CD14-positive monocyte (primary cell): ENCODE measurements around the gene MLH1. TPM values are rescaled to one million over a fixed set of nuclear protein-coding genes. Genes with fewer than 3 reads are reported as not detected.
"Not testable (repeated sequence)": the region's sequence is repeated elsewhere in the genome, so short reads cannot be mapped to it uniquely, and the experiment has no call there.

ENCODE experiments used
- DNase-seq, 3 donors: peaks; one replicate each; pipeline ENCODE4 v3.0.0-alpha.2; 2011 to 2022
- H2AFZ ChIP-seq: 2 replicates; pipeline ENCODE4 v1.6.0; 2012; ENCODE audit warnings: mild to moderate bottlenecking, low read depth, low read length, inconsistent platforms; ENCODE audit not compliant: insufficient read depth, poor library complexity, severe bottlenecking
- H3K27ac ChIP-seq, 2 donors: 1 replicate in 1 of 2; 2 replicates in 1 of 2; pipeline ENCODE4 v1.5.1; 2012 to 2013; ENCODE audit warnings: low read length in 2 of 2, control low read depth in 1 of 2, inconsistent platforms in 1 of 2, low read depth in 1 of 2, mild to moderate bottlenecking in 1 of 2
- H3K27me3 ChIP-seq, 2 donors: one replicate each; pipeline versions ENCODE4 v1.6.0 to v1.6.1; 2011 to 2013; ENCODE audit warnings: low read length in 2 of 2; ENCODE audit not compliant: control insufficient read depth in 2 of 2, insufficient read depth in 2 of 2
- H3K36me3 ChIP-seq, 2 donors: replicated peaks in 1 of 2; 1 replicate in 1 of 2; 2 replicates in 1 of 2; pipeline versions ENCODE4 v1.5.1 to v1.6.1; 2012 to 2013; ENCODE audit warnings: low read length in 2 of 2, control low read depth in 1 of 2, inconsistent platforms in 1 of 2, mild to moderate bottlenecking in 1 of 2; ENCODE audit not compliant: insufficient read depth in 2 of 2, control insufficient read depth in 1 of 2
- H3K4me1 ChIP-seq, 2 donors: 1 replicate in 1 of 2; 2 replicates in 1 of 2; pipeline versions ENCODE4 v1.5.1 to v1.6.1; 2012 to 2013; ENCODE audit warnings: low read length in 2 of 2, control low read depth in 1 of 2, inconsistent platforms in 1 of 2, mild to moderate bottlenecking in 1 of 2, moderate library complexity in 1 of 2; ENCODE audit not compliant: insufficient read depth in 2 of 2, control insufficient read depth in 1 of 2
- H3K4me2 ChIP-seq: replicated peaks from 2 replicates; pipeline ENCODE3; 2012; ENCODE audit warnings: low read length, moderate library complexity, mild to moderate bottlenecking; ENCODE audit not compliant: poor library complexity, severe bottlenecking; ENCODE audit errors: extremely low read depth
- H3K4me3 ChIP-seq, 3 experiments: fragments of 200-600 bp in 1 of 3; sonication (generic) in 1 of 3; replicated peaks in 1 of 3; 1 replicate in 2 of 3; 2 replicates in 1 of 3; pipeline ENCODE4 v1.5.1; 2011 to 2013; ENCODE audit warnings: low read length in 3 of 3, mild to moderate bottlenecking in 3 of 3, control low read depth in 2 of 3, low read depth in 2 of 3, inconsistent platforms in 1 of 3, moderate library complexity in 1 of 3
- H3K79me2 ChIP-seq: 2 replicates; pipeline ENCODE4 v1.6.0; 2012; ENCODE audit warnings: mild to moderate bottlenecking, control low read depth, inconsistent platforms, low read length, moderate library complexity; ENCODE audit not compliant: insufficient read depth
- H3K9ac ChIP-seq: 2 replicates; pipeline ENCODE4 v1.6.0; 2017; ENCODE audit warnings: low read length, mild to moderate bottlenecking; ENCODE audit not compliant: insufficient read depth, poor library complexity, severe bottlenecking
- H3K9me3 ChIP-seq, 2 donors: replicated peaks in 1 of 2; 1 replicate in 1 of 2; 2 replicates in 1 of 2; pipeline versions ENCODE4 v1.5.1 to v1.6.1; 2012 to 2013; ENCODE audit warnings: low read length in 2 of 2, control low read depth in 1 of 2; ENCODE audit not compliant: control insufficient read depth in 1 of 2, insufficient read depth in 1 of 2
- H4K20me1 ChIP-seq: 2 replicates; pipeline ENCODE4 v1.6.0; 2012; ENCODE audit warnings: mild to moderate bottlenecking, low read length, control low read depth, moderate library complexity; ENCODE audit not compliant: insufficient read depth
- H3K27ac Mint-ChIP-seq, 7 donors: one replicate each; pipeline ENCODE4 v1.8.0; 2020; ENCODE audit warnings: mild to moderate bottlenecking in 7 of 7, mixed read lengths in 7 of 7, moderate library complexity in 6 of 7, inconsistent platforms in 2 of 7
- H3K27me3 Mint-ChIP-seq, 3 donors: one replicate each; pipeline ENCODE4 v1.8.0; 2021 to 2022; ENCODE audit warnings: low read depth in 3 of 3, mild to moderate bottlenecking in 3 of 3, mixed read lengths in 3 of 3, moderate library complexity in 3 of 3, inconsistent platforms in 1 of 3
- H3K36me3 Mint-ChIP-seq, 2 donors: one replicate each; pipeline ENCODE4 v1.8.0; 2020; ENCODE audit warnings: mixed read lengths in 2 of 2, inconsistent platforms in 1 of 2, mild to moderate bottlenecking in 1 of 2
- H3K4me1 Mint-ChIP-seq: one replicate; pipeline ENCODE4 v1.8.0; 2020; ENCODE audit warnings: mild to moderate bottlenecking, mixed read lengths
- H3K4me3 Mint-ChIP-seq, 2 donors: one replicate each; pipeline ENCODE4 v1.8.0; 2020; ENCODE audit warnings: mild to moderate bottlenecking in 2 of 2, mixed read lengths in 2 of 2, moderate library complexity in 1 of 2
- H3K9me3 Mint-ChIP-seq, 7 donors: one replicate each; pipeline ENCODE4 v1.8.0; 2020 to 2022; ENCODE audit warnings: mixed read lengths in 7 of 7, mild to moderate bottlenecking in 6 of 7, moderate library complexity in 6 of 7, inconsistent platforms in 2 of 7
- WGBS: methylation state at CpG from one replicate; pipeline ENCODE4 v1.1.5; 2013; ENCODE audit warnings: missing lambda C conversion rate; ENCODE audit not compliant: insufficient coverage; 5-methylcytosine and 5-hydroxymethylcytosine counted together
- intact Hi-C, 2 donors: fragments of 100-400 bp; cut with micrococcal nuclease; formaldehyde crosslinking; loops; one replicate each; pipeline versions ENCODE4 v1.15.0 to v1.15.1; 2023
- polyA plus RNA-seq, 3 donors: library from polyadenylated mRNA; depleted of rRNA in 1 of 3; unstranded in 2 of 3; stranded (reverse) in 1 of 3; fragments of 300-500 nt in 2 of 3; fragments of >200 nt in 1 of 3; fragmentation: Illumina TruSeq in 2 of 3; gene quantifications; 1 replicate in 2 of 3; 2 replicates in 1 of 3; pipeline ENCODE4 v1.2.3, GENCODE V29; 2012 to 2021
- TF ChIP-seq, protein P1 (sequence below): fragments of 200-600 bp; IDR thresholded peaks from one replicate; pipeline ENCODE4 v1.8.0; 2022; ENCODE audit warnings: antibody characterized with exemption, mild to moderate bottlenecking

MLH1 gene
- polyA plus RNA-seq, 3 donors, result 13.7 to 19.7 (median 18.5) TPM

DNA sequence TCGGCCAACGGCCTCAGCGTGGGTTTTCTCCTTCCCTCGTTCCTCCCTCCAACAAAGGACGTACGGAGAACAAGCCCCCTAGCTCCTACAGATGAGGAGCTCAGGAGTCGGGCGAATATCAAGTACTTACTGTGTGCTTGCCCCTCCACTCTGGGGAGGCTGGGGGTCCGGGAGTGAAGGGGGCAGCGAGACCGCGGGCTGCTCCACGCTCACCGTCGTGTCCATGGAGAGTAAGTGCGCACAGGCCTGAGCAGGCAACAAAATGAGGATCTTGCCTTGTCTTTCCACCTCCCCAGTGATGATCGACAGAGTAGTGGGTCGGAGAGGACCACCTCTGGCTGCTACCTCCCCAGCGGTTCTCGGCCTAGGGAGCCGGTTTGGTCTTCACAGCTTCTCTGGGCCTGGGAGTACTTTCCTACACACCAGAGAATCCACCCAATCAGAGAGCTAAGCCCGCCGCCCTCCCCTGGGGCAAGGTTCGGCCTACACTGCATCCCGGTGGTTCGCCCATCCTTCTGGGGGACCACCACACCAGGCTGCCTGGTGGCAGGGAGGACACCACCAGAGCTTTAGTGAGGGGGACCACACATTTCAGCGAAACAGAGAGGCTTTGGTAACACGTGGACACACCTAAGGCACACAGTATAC lies 47.9 kb upstream of the MLH1 start:
- Mint-ChIP-seq H3K4me1 (peaks cover 19% of the 10 kb centered on the region), H3K27me3 (peaks cover 4 to 6% (median 4%) of the 10 kb centered on the region in 3 donors), H3K27ac (peak overlapping the region in 5 of 7 donors; percentile 48 to 82 (median 75)), H3K36me3 (peaks cover 7 to 11% of the 10 kb centered on the region in 2 donors), H3K9me3 (peaks cover 9 to 26% (median 17%) of the 10 kb centered on the region in 7 donors), H3K4me3 (peak overlapping the region; percentile 91 to 92)
- peak overlapping the region; percentile 99 for H2AFZ ChIP-seq
- peak overlapping the region; percentile 97 for H3K4me2 ChIP-seq
- no peak for DNase-seq
- no peaks in the 10 kb centered on the region for H3K27me3 ChIP-seq
- 91% methylated on average over 22 of the region's 28 CpGs for WGBS
- TF ChIP-seq, protein P1, sequence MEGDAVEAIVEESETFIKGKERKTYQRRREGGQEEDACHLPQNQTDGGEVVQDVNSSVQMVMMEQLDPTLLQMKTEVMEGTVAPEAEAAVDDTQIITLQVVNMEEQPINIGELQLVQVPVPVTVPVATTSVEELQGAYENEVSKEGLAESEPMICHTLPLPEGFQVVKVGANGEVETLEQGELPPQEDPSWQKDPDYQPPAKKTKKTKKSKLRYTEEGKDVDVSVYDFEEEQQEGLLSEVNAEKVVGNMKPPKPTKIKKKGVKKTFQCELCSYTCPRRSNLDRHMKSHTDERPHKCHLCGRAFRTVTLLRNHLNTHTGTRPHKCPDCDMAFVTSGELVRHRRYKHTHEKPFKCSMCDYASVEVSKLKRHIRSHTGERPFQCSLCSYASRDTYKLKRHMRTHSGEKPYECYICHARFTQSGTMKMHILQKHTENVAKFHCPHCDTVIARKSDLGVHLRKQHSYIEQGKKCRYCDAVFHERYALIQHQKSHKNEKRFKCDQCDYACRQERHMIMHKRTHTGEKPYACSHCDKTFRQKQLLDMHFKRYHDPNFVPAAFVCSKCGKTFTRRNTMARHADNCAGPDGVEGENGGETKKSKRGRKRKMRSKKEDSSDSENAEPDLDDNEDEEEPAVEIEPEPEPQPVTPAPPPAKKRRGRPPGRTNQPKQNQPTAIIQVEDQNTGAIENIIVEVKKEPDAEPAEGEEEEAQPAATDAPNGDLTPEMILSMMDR, result no peak
- H3K9me3 ChIP-seq, result peaks cover 0 to 12% of the 10 kb centered on the region in 2 donors
- H3K27ac ChIP-seq, result peak overlapping the region in 1 of 2 donors; percentile 76
- peaks cover 12% of the 10 kb centered on the region for H4K20me1 ChIP-seq
- peak overlapping the region; percentile 51 to 82 (median 67) for H3K4me3 ChIP-seq
- H3K36me3 ChIP-seq, result no peaks in the 10 kb centered on the region
- intact Hi-C loops, result loop anchor here in 1 of 2 donors (5.0 kb wide), 1 partner anchor 38 kb away; no protein-coding TSS in a partner anchor
- peaks cover 11 to 14% of the 10 kb centered on the region in 2 donors for H3K4me1 ChIP-seq
- H3K79me2 ChIP-seq, result peaks cover 8% of the 10 kb centered on the region
- peak overlapping the region; percentile 85 for H3K9ac ChIP-seq

DNA sequence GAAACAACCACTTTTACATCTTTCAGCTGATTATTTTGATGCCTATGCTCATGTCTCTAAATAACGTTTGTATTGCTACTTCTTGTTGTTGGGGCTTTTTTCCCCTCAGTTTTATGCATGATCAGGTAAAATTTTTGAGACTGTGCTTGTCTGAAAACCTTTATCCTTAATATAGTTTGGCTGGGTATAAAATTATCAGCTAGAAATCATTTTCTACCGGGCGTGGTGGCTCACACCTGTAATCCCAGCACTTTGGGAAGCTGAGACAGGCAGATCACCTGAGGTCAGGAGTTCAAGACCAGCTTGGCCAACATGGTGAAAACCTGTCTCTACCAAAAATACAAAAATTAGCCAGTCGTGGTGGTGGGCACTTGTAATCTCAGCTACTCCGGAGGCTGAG lies 45.5 kb upstream of the MLH1 start:
- H3K27ac ChIP-seq, H3K27me3 Mint-ChIP-seq, H3K27me3 ChIP-seq, H3K4me2 ChIP-seq, H3K9ac ChIP-seq, H3K4me1 Mint-ChIP-seq, H2AFZ ChIP-seq, H3K79me2 ChIP-seq, DNase-seq, H3K36me3 ChIP-seq, H4K20me1 ChIP-seq, H3K4me3 Mint-ChIP-seq, H3K27ac Mint-ChIP-seq, H3K36me3 Mint-ChIP-seq, H3K4me3 ChIP-seq: not testable (repeated sequence)
- intact Hi-C loops, result loop anchor here in 1 of 2 donors (5.0 kb wide), 1 partner anchor 41 kb away; no protein-coding TSS in a partner anchor
- Histone ChIP-seq H3K9me3 (peaks cover 0 to 12% of the 10 kb centered on the region in 2 donors), H3K4me1 (peaks cover 11 to 14% of the 10 kb centered on the region in 2 donors)
- WGBS, result 90% methylated on average over 4 of the region's 5 CpGs
- H3K9me3 Mint-ChIP-seq, result peaks cover 9 to 26% (median 17%) of the 10 kb centered on the region in 7 donors
